Measurements from ENCODE around the gene BPI.

- no peak for TF ChIP-seq EZH2 (IDR thresholded peaks at IDR 0.05; ENCODE audit: low read length, missing control alignments)
- no peak for TF ChIP-seq CTCF (conservative IDR thresholded peaks at IDR 0.05 in 1 of 2, IDR thresholded peaks at IDR 0.05 in 1 of 2; ENCODE audit: low read depth in 1 of 2, low read length in 2 of 2)
Measured at GRCh38 chr20:38307371-38308046, 3.6 kb downstream of the BPI start.

Data from fibroblast of lung (primary cell).